ENCODE results near the gene BRME1.

DNA sequence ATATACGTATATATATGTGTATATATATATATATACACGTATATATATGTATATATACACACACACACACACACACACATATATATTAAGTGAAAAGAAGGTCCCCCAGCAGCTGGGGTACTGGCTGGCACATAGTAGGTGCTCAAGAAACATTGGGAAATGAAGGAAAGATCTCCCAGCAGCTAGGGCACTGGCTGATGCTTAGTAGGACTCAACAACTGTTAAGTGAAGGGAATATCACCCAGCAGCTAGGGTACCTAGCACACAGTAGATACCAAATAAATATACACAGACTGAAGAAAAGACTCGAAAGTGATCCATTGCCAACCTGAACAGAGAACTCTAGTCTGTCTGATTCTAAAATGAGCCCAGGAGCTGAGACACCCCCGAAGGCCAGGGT, 20.1 kb upstream of the BRME1 start:
- no peak for TF ChIP-seq POLR2AphosphoS5 (IDR thresholded peaks at IDR 0.05)
- TF ChIP-seq, protein P1, sequence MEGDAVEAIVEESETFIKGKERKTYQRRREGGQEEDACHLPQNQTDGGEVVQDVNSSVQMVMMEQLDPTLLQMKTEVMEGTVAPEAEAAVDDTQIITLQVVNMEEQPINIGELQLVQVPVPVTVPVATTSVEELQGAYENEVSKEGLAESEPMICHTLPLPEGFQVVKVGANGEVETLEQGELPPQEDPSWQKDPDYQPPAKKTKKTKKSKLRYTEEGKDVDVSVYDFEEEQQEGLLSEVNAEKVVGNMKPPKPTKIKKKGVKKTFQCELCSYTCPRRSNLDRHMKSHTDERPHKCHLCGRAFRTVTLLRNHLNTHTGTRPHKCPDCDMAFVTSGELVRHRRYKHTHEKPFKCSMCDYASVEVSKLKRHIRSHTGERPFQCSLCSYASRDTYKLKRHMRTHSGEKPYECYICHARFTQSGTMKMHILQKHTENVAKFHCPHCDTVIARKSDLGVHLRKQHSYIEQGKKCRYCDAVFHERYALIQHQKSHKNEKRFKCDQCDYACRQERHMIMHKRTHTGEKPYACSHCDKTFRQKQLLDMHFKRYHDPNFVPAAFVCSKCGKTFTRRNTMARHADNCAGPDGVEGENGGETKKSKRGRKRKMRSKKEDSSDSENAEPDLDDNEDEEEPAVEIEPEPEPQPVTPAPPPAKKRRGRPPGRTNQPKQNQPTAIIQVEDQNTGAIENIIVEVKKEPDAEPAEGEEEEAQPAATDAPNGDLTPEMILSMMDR (IDR thresholded peaks at IDR 0.05 in 8 of 11, conservative IDR thresholded peaks at IDR 0.05 in 3 of 11) = no peak
